K562 (cell line): ENCODE data around the gene ITPRIPL1. TPM values are rescaled to one million over a fixed set of nuclear protein-coding genes. Genes with fewer than 3 reads are reported as not detected.
A peak's percentile ranks its signal among the peaks of the same experiment; 100 is the strongest.

Source experiments
- BRD9 ChIP-seq: fragments of 450-650 bp; IDR thresholded peaks from 2 replicates; pipeline ENCODE4 v1.6.1; 2018; ENCODE audit warnings: low read depth; ENCODE audit not compliant: partially characterized antibody
- HDAC2 ChIP-seq: fragments of 450-650 bp; IDR thresholded peaks from 2 replicates; pipeline ENCODE4 v1.6.1; 2016; ENCODE audit warnings: mild to moderate bottlenecking
- KAT8 ChIP-seq: fragments of 450-650 bp; IDR thresholded peaks from 2 replicates; pipeline ENCODE4 v1.6.1; 2016; ENCODE audit warnings: low read depth, mild to moderate bottlenecking
- MXI1 ChIP-seq: IDR thresholded peaks from 2 replicates; pipeline ENCODE4 v1.6.1; 2011; ENCODE audit warnings: low read depth, mild to moderate bottlenecking, improper control_type of control experiment, low read length
- NRF1 ChIP-seq, 2 experiments: fragments of 450-650 bp; IDR thresholded peaks in 1 of 2; conservative IDR thresholded peaks in 1 of 2; 2 replicates each; pipeline ENCODE4 v1.6.1; 2014; ENCODE audit warnings: mild to moderate bottlenecking in 2 of 2
- OTX1 ChIP-seq: fragments of 450-650 bp; formaldehyde crosslinking; IDR thresholded peaks from 2 replicates; pipeline ENCODE4 v1.4.0; 2022; ENCODE audit warnings: mild to moderate bottlenecking
- PHF21A ChIP-seq: fragments of 450-650 bp; IDR thresholded peaks from 2 replicates; pipeline ENCODE4 v1.6.1; 2017; ENCODE audit warnings: low read depth, borderline replicate concordance
- RB1 ChIP-seq: fragments of 450-650 bp; IDR thresholded peaks from 2 replicates; pipeline ENCODE4 v1.6.1; 2017; ENCODE audit warnings: low read depth, mild to moderate bottlenecking
- WHSC1 ChIP-seq: IDR thresholded peaks from one replicate; pipeline ENCODE4 v1.6.1; 2012; ENCODE audit warnings: low read length, control low read depth, inconsistent platforms
- YY1 ChIP-seq, 3 experiments: IDR thresholded peaks; 2 replicates each; pipeline ENCODE4 v1.6.1; 2011; ENCODE audit warnings: low read length in 2 of 3, mild to moderate bottlenecking in 2 of 3, moderate library complexity in 2 of 3, borderline replicate concordance in 1 of 3, control low read depth in 1 of 3, low read depth in 1 of 3; ENCODE audit not compliant: insufficient read depth in 3 of 3, insufficient replicate concordance in 2 of 3, control insufficient read depth in 1 of 3, insufficient read length in 1 of 3; ENCODE audit errors: extremely low read depth in 1 of 3
- ZHX1 ChIP-seq: fragments of 150-350 bp; conservative IDR thresholded peaks from 2 replicates; pipeline ENCODE4 v1.6.1; 2014; ENCODE audit warnings: low read length
- ZNF518B ChIP-seq: fragments of 250-450 bp; sonication (Bioruptor Pico); IDR thresholded peaks from 2 replicates; pipeline ENCODE4 v1.5.0; 2021; ENCODE audit warnings: mild to moderate bottlenecking, moderate library complexity
- ZNF551 ChIP-seq: fragments of 250-450 bp; sonication (Bioruptor Pico); IDR thresholded peaks from 2 replicates; pipeline ENCODE4 v1.5.0; 2021; ENCODE audit warnings: mild to moderate bottlenecking, moderate library complexity
- ZZZ3 ChIP-seq: fragments of 450-650 bp; IDR thresholded peaks from 2 replicates; pipeline ENCODE4 v1.6.1; 2016; ENCODE audit warnings: antibody characterized with exemption, mild to moderate bottlenecking, moderate library complexity
- polyA plus RNA-seq, 8 experiments: library from polyadenylated mRNA; depleted of rRNA in 4 of 8; stranded (reverse) in 5 of 8; unstranded in 3 of 8; fragments of >200 nt; fragmentation: Nextera tagmentation in 2 of 8; fragmentation: Illumina TruSeq in 1 of 8; extraction: Ambion mirVana in 2 of 8; extraction: Trizol in 1 of 8; gene quantifications; 2 replicates each; pipeline versions ENCODE4 v1.2.1 to v1.2.3, GENCODE V29; 2011 to 2014; ENCODE audit warnings: inconsistent platforms in 1 of 8, missing spikeins in 1 of 8
- total RNA-seq, 7 experiments: library from RNA; depleted of rRNA in 6 of 7; stranded (reverse); fragments of >200 nt in 6 of 7; fragmentation: Illumina TruSeq in 2 of 7; extraction: Trizol in 2 of 7; gene quantifications; 2 replicates each; pipeline versions ENCODE4 v1.2.1 to v1.2.3, GENCODE V29; 2011 to 2021; ENCODE audit warnings: low replicate concordance in 1 of 7
- TF ChIP-seq, protein P1 (sequence below): fragments of 450-650 bp; IDR thresholded peaks from 2 replicates; pipeline ENCODE4 v1.6.1; 2016; ENCODE audit warnings: antibody characterized with exemption
- TF ChIP-seq, protein P2 (sequence below): fragments of 450-650 bp; IDR thresholded peaks from 2 replicates; pipeline ENCODE4 v1.6.1; 2016

ITPRIPL1 gene
- total and polyA plus RNA-seq, 9 of the 15 experiments (the other 6 are each of a cell fraction or from before 2014, with no cell fraction given): 0.99 to 9.0 (median 6.4) TPM

- TF ChIP-seq ZNF518B (no peak), YY1 (IDR thresholded peaks at IDR 0.05; ENCODE audit: borderline replicate concordance in 1 of 3, control insufficient read depth in 1 of 3, extremely low read depth in 1 of 3, insufficient read depth in 3 of 3, insufficient read length in 1 of 3, insufficient replicate concordance in 2 of 3, low read depth in 1 of 3, low read length in 2 of 3) (peak in 2 of 3 experiments; percentile 74 to 87), HDAC2 (peak; percentile 81; the same call in 1 of the 2 replicates), NRF1 (conservative IDR thresholded peaks at IDR 0.05 in 1 of 2, IDR thresholded peaks at IDR 0.05 in 1 of 2) (peak; percentile 86 to 88), OTX1 (no peak), WHSC1 (no peak), RB1 (peak; percentile 85; the same call in 1 of the 2 replicates), KAT8 (0 out of 2 replicates have a peak, but pooled peaks have one; percentile 21), ZHX1 (no peak), ZNF551 (CRISPR knock-in tag) (no peak), PHF21A (0 out of 2 replicates have a peak, but pooled peaks have one; percentile 19), MXI1 (peak; percentile 82), BRD9 (no peak), ZZZ3 (no peak)
- TF ChIP-seq, protein P1, sequence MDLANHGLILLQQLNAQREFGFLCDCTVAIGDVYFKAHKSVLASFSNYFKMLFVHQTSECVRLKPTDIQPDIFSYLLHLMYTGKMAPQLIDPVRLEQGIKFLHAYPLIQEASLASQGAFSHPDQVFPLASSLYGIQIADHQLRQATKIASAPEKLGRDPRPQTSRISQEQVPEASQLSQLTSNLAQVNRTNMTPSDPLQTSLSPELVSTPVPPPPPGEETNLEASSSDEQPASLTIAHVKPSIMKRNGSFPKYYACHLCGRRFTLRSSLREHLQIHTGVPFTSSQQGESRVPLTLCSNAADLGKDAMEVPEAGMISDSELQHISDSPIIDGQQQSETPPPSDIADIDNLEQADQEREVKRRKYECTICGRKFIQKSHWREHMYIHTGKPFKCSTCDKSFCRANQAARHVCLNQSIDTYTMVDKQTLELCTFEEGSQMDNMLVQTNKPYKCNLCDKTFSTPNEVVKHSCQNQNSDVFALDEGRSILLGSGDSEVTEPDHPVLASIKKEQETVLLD: peak; percentile 66
- TF ChIP-seq, protein P2, sequence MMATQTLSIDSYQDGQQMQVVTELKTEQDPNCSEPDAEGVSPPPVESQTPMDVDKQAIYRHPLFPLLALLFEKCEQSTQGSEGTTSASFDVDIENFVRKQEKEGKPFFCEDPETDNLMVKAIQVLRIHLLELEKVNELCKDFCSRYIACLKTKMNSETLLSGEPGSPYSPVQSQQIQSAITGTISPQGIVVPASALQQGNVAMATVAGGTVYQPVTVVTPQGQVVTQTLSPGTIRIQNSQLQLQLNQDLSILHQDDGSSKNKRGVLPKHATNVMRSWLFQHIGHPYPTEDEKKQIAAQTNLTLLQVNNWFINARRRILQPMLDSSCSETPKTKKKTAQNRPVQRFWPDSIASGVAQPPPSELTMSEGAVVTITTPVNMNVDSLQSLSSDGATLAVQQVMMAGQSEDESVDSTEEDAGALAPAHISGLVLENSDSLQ: peak; percentile 82
Observed at GRCh38 chr2:96305091-96305978, 19.8 kb upstream of the ITPRIPL1 start, which contains the start of gene SNRNP200 (continued).
